ENCODE data around the gene UQCRHL. TPM values are rescaled to one million over a fixed set of nuclear protein-coding genes. Genes with fewer than 3 reads are reported as not detected.

Gene UQCRHL
- total and polyA plus RNA-seq, 2 experiments from 2014 or later: 2.3 to 3.0 TPM

DNA sequence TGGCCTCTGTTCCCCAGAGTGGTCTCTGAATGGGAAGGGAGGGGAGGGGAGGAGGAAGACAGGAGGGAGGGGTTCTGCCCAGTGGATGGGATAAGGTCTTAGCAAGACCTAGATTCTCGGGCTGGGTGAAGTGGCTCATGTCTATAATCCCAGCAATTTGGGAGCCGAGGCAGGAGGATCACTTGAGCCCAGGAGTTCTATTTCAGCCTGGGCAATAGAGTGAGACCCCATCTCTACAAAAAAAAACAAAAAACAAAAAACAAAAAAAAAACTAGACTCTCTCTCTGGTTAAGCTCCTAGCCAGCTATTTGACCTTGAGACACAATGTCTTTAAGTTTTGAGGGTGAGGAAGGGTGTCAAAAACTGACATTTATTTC lies 11.4 kb downstream of the UQCRHL start:
- H3K27ac Mint-ChIP-seq: no peak overlapping the region
- TF ChIP-seq POLR2AphosphoS5 (IDR thresholded peaks at IDR 0.05; ENCODE audit: low read depth): no peak
- no peak for TF ChIP-seq CREB1 (CRISPR knock-in tag; IDR thresholded peaks at IDR 0.05; ENCODE audit: low read depth)
- H3K9me3 Mint-ChIP-seq: no peaks in the 10 kb centered on the region; the same call in 2 of the 3 replicates
- no peaks in the 10 kb centered on the region for H3K9me2 ChIP-seq (ENCODE audit: insufficient read depth)
- H3K27ac ChIP-seq (ENCODE audit: low read depth): no peak overlapping the region
- H3K27me3 ChIP-seq (ENCODE audit: insufficient read depth): no peaks in the 10 kb centered on the region
- ATAC-seq: no peak
- no peak for DNase-seq (ENCODE audit: low spot score)
- H3K4me1 ChIP-seq (ENCODE audit: insufficient read depth): peaks cover 15% of the 10 kb centered on the region; the same call in 1 of the 2 replicates
- H3K36me3 ChIP-seq (ENCODE audit: insufficient read depth): no peaks in the 10 kb centered on the region
- no peaks in the 10 kb centered on the region for H3F3A ChIP-seq (replicated peaks; ENCODE audit: low read depth)
- H3K4me1 Mint-ChIP-seq: peaks cover 22% of the 10 kb centered on the region
- no peaks in the 10 kb centered on the region for H4K20me1 ChIP-seq (replicated peaks; ENCODE audit: insufficient read depth)
- peaks cover 6% of the 10 kb centered on the region for H3K27me3 Mint-ChIP-seq (ENCODE audit: insufficient read depth, low read depth, poor library complexity)
- H3K4me3 Mint-ChIP-seq: no peak overlapping the region
- no peak overlapping the region for H2AFZ ChIP-seq
- no peaks in the 10 kb centered on the region for H3K36me3 Mint-ChIP-seq (ENCODE audit: low read depth)
- H3K4me3 ChIP-seq: no peak overlapping the region
- H3K4me2 ChIP-seq: no peak overlapping the region
- no peaks in the 10 kb centered on the region for H3K79me2 ChIP-seq (replicated peaks; ENCODE audit: insufficient read depth)

DNA sequence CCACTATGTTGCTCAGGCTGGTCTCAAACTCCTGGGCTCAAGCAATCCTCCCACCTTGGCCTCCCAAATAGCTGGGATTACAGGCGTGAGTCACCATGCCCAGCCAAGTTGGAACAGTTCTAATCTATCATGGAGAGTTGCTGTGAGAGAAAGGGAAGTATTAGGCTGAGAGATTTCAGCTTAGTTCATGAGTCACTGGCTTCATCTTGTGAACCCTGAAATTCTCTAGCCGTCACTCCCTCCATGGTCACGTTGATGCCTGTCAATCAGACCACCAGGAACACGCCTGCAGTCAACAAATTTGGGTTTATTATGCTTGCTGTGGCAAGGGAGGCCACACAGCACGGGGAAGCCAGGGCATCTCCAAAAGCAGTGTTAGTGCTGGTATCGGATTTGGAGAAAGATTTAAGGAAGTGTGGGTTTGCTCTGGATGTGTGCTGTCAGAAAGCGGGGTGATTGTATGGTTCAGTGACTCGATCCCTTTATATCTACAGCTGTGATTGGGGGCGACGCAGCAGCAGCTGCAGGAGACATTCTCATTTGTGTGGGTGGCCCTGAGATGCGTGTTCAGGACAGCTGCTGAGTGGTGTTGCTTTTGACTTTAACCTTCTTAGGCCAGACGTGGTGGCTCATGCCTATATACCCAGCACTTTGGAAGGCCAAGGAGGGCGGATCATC lies 18.7 kb downstream of the UQCRHL start:
- Mint-ChIP-seq H3K27me3 (ENCODE audit: insufficient read depth, low read depth, poor library complexity) (peaks cover 13% of the 10 kb centered on the region), H3K4me3 (no peak overlapping the region), H3K27ac (no peak overlapping the region), H3K36me3 (ENCODE audit: low read depth) (peaks cover 15% of the 10 kb centered on the region), H3K9me3 (no peaks in the 10 kb centered on the region; the same call in 2 of the 3 replicates), H3K4me1 (no peaks in the 10 kb centered on the region; the same call in 1 of the 3 replicates)
- ATAC-seq (no peak), DNase-seq (ENCODE audit: low spot score) (no peak)
- no peaks in the 10 kb centered on the region for H3K27me3 ChIP-seq (ENCODE audit: insufficient read depth)
- H2AFZ ChIP-seq: no peak overlapping the region
- H3K79me2 ChIP-seq (replicated peaks; ENCODE audit: insufficient read depth): no peaks in the 10 kb centered on the region
- peaks cover 7% of the 10 kb centered on the region; the same call in 1 of the 2 replicates for H3K36me3 ChIP-seq (ENCODE audit: insufficient read depth)
- H3K4me2 ChIP-seq: no peak overlapping the region
- H4K20me1 ChIP-seq (replicated peaks; ENCODE audit: insufficient read depth): no peaks in the 10 kb centered on the region; the same call in none of the 2 replicates
- no peak overlapping the region for H3K27ac ChIP-seq (ENCODE audit: low read depth)
- H3K9me2 ChIP-seq (ENCODE audit: insufficient read depth): no peaks in the 10 kb centered on the region
- no peak overlapping the region for H3K4me3 ChIP-seq
- H3F3A ChIP-seq (replicated peaks; ENCODE audit: low read depth): 0 out of 2 replicates have a peak, but pooled peaks cover 10% of the 10 kb centered on the region
- no peaks in the 10 kb centered on the region for H3K4me1 ChIP-seq (ENCODE audit: insufficient read depth)
- no peak for TF ChIP-seq EZH2phosphoT487 (IDR thresholded peaks at IDR 0.05; ENCODE audit: unreplicated experiment)
- TF ChIP-seq, protein P1, sequence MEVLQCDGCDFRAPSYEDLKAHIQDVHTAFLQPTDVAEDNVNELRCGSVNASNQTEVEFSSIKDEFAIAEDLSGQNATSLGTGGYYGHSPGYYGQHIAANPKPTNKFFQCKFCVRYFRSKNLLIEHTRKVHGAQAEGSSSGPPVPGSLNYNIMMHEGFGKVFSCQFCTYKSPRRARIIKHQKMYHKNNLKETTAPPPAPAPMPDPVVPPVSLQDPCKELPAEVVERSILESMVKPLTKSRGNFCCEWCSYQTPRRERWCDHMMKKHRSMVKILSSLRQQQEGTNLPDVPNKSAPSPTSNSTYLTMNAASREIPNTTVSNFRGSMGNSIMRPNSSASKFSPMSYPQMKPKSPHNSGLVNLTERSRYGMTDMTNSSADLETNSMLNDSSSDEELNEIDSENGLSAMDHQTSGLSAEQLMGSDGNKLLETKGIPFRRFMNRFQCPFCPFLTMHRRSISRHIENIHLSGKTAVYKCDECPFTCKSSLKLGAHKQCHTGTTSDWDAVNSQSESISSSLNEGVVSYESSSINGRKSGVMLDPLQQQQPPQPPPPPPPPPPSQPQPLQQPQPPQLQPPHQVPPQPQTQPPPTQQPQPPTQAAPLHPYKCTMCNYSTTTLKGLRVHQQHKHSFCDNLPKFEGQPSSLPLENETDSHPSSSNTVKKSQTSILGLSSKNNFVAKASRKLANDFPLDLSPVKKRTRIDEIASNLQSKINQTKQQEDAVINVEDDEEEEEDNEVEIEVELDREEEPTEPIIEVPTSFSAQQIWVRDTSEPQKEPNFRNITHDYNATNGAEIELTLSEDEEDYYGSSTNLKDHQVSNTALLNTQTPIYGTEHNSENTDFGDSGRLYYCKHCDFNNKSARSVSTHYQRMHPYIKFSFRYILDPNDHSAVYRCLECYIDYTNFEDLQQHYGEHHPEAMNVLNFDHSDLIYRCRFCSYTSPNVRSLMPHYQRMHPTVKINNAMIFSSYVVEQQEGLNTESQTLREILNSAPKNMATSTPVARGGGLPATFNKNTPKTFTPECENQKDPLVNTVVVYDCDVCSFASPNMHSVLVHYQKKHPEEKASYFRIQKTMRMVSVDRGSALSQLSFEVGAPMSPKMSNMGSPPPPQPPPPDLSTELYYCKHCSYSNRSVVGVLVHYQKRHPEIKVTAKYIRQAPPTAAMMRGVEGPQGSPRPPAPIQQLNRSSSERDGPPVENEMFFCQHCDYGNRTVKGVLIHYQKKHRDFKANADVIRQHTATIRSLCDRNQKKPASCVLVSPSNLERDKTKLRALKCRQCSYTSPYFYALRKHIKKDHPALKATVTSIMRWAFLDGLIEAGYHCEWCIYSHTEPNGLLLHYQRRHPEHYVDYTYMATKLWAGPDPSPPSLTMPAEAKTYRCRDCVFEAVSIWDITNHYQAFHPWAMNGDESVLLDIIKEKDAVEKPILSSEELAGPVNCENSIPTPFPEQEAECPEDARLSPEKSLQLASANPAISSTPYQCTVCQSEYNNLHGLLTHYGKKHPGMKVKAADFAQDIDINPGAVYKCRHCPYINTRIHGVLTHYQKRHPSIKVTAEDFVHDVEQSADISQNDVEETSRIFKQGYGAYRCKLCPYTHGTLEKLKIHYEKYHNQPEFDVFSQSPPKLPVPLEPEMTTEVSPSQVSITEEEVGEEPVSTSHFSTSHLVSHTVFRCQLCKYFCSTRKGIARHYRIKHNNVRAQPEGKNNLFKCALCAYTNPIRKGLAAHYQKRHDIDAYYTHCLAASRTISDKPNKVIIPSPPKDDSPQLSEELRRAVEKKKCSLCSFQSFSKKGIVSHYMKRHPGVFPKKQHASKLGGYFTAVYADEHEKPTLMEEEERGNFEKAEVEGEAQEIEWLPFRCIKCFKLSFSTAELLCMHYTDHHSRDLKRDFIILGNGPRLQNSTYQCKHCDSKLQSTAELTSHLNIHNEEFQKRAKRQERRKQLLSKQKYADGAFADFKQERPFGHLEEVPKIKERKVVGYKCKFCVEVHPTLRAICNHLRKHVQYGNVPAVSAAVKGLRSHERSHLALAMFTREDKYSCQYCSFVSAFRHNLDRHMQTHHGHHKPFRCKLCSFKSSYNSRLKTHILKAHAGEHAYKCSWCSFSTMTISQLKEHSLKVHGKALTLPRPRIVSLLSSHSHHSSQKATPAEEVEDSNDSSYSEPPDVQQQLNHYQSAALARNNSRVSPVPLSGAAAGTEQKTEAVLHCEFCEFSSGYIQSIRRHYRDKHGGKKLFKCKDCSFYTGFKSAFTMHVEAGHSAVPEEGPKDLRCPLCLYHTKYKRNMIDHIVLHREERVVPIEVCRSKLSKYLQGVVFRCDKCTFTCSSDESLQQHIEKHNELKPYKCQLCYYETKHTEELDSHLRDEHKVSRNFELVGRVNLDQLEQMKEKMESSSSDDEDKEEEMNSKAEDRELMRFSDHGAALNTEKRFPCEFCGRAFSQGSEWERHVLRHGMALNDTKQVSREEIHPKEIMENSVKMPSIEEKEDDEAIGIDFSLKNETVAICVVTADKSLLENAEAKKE (CRISPR knock-in tag; IDR thresholded peaks at IDR 0.05): no peak
- TF ChIP-seq ZNF331 (CRISPR knock-in tag; IDR thresholded peaks at IDR 0.05; ENCODE audit: low read depth): no peak
- no peak for TF ChIP-seq STAT1 (IDR thresholded peaks at IDR 0.05; ENCODE audit: unreplicated experiment)
- TF ChIP-seq ETS1 (IDR thresholded peaks at IDR 0.05): no peak
- TF ChIP-seq CTCF (conservative IDR thresholded peaks at IDR 0.05; ENCODE audit: low read depth in 2 of 2): no peak
- no peak for TF ChIP-seq JUNB (IDR thresholded peaks at IDR 0.05; ENCODE audit: unreplicated experiment)
- TF ChIP-seq NANOG (IDR thresholded peaks at IDR 0.05; ENCODE audit: borderline replicate concordance): no peak
- no peak for TF ChIP-seq ZNF114 (CRISPR knock-in tag; IDR thresholded peaks at IDR 0.05)
